ENCODE data around the gene ZNF142.

GRCh38 chr2:218662827-218663226 is 3.4 kb upstream of the ZNF142 start:
- TF ChIP-seq POLR2A (IDR thresholded peaks at IDR 0.05) = no peak
- TF ChIP-seq EP300 (IDR thresholded peaks at IDR 0.05) = no peak
